Measurements from ENCODE around the gene DGKQ. TPM values are rescaled to one million over a fixed set of nuclear protein-coding genes. Genes with fewer than 3 reads are reported as not detected.

DGKQ gene
- total and polyA plus RNA-seq, 2 experiments from 2014 or later: 15.1 to 17.1 TPM

GRCh38 chr4:912548-913279 is 60.7 kb downstream of the DGKQ start:
- Histone ChIP-seq H3K9me3 (ENCODE audit: low read depth) (no peaks in the 10 kb centered on the region), H3K27me3 (no peaks in the 10 kb centered on the region), H3K27ac (no peak overlapping the region), H3K4me3 (no peak overlapping the region), H3K36me3 (no peaks in the 10 kb centered on the region), H3K4me1 (ENCODE audit: low read depth) (no peaks in the 10 kb centered on the region)
- TF ChIP-seq, protein P1, sequence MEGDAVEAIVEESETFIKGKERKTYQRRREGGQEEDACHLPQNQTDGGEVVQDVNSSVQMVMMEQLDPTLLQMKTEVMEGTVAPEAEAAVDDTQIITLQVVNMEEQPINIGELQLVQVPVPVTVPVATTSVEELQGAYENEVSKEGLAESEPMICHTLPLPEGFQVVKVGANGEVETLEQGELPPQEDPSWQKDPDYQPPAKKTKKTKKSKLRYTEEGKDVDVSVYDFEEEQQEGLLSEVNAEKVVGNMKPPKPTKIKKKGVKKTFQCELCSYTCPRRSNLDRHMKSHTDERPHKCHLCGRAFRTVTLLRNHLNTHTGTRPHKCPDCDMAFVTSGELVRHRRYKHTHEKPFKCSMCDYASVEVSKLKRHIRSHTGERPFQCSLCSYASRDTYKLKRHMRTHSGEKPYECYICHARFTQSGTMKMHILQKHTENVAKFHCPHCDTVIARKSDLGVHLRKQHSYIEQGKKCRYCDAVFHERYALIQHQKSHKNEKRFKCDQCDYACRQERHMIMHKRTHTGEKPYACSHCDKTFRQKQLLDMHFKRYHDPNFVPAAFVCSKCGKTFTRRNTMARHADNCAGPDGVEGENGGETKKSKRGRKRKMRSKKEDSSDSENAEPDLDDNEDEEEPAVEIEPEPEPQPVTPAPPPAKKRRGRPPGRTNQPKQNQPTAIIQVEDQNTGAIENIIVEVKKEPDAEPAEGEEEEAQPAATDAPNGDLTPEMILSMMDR (IDR thresholded peaks at IDR 0.05; ENCODE audit: low read depth, low read length): no peak
- DNase-seq (ENCODE audit: low read depth in 1 of 2, low spot score in 1 of 2): no peak

- TF ChIP-seq, protein P1 (IDR thresholded peaks at IDR 0.05; ENCODE audit: low read depth, low read length): no peak
- H3K4me1 ChIP-seq (ENCODE audit: low read depth): no peaks in the 10 kb centered on the region
- DNase-seq (ENCODE audit: low read depth in 1 of 2, low spot score in 1 of 2): no peak
- H3K27ac ChIP-seq: no peak overlapping the region
- no peaks in the 10 kb centered on the region for H3K27me3 ChIP-seq
- H3K36me3 ChIP-seq: no peaks in the 10 kb centered on the region
- no peak overlapping the region for H3K4me3 ChIP-seq
- H3K9me3 ChIP-seq (ENCODE audit: low read depth): no peaks in the 10 kb centered on the region
These were observed 61.4 kb downstream of the DGKQ start for GRCh38 chr4:911871-912490.

DNA sequence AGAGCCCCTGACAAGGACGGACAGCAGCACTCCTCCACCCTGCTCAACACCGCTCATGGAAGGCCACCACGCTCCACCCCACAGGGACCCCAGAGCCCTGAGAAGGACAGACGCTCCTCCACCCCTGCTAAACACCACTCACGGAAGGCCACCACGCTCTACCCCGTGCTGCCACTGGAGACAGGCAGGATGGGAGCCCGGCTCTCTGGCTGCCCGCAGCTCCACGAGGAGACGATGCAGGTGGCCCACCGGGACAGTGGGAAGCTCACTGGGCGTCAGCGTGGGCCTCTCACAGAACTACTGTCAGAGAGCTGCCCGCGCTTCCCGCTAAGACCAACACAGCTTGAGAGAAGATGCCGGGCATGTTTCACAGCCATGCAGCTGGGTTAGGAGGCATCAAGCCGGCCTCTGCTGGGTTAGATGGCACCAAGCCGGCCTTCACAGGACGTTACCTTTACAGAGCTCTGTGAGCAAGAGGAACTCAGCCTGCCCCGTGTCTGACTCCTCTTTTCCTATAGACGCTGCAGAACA is 62.1 kb downstream of the DGKQ start:
- no peak for DNase-seq (ENCODE audit: low read depth in 1 of 2, low spot score in 1 of 2)
- Histone ChIP-seq H3K27ac (no peak overlapping the region), H3K4me1 (ENCODE audit: low read depth) (no peaks in the 10 kb centered on the region), H3K27me3 (no peaks in the 10 kb centered on the region), H3K4me3 (no peak overlapping the region), H3K9me3 (ENCODE audit: low read depth) (no peaks in the 10 kb centered on the region), H3K36me3 (no peaks in the 10 kb centered on the region)
- TF ChIP-seq, protein P1 (IDR thresholded peaks at IDR 0.05; ENCODE audit: low read depth, low read length): no peak

DNA sequence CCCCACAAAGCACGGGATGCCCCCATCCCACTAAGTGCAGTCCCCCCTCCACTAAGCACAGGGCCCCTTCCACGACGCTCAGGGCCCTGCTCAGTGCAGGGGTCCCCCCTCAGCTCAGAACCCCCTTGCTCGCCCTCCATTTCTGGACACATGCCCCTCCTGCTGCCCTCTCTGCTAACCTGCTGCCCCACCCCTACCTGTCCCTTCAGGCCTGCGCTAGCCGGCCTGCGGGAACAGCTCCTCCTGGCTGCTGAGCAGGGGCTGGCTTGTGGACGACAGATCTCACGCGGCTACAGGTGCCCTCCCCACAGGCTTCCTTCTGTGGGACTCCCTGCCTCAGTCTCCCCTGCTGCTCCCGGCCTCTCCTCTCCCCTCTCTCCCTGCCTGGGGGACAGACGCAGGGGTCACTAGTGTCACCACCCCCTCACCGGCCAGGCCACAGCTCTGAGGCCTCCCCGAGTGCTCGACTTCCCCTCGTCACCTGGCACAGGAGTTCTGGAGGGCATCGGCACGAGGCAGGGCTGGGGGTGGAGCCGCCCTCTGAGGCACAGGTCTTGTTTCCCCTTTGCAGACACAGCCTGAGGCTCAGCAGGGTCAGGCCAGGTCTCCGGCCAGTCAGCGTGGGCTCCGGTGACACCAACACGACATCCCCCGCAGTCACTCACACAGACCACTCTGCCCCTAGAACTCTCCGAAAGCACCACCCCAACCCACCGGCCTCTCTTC is 62.8 kb downstream of the DGKQ start:
- no peak overlapping the region for H3K4me3 ChIP-seq
- no peaks in the 10 kb centered on the region for H3K4me1 ChIP-seq (ENCODE audit: low read depth)
- no peaks in the 10 kb centered on the region for H3K27me3 ChIP-seq
- H3K27ac ChIP-seq: no peak overlapping the region
- DNase-seq (ENCODE audit: low read depth in 1 of 2, low spot score in 1 of 2): no peak
- H3K9me3 ChIP-seq (ENCODE audit: low read depth): no peaks in the 10 kb centered on the region
- TF ChIP-seq, protein P1 (IDR thresholded peaks at IDR 0.05; ENCODE audit: low read depth, low read length): no peak
- no peaks in the 10 kb centered on the region for H3K36me3 ChIP-seq

DNA sequence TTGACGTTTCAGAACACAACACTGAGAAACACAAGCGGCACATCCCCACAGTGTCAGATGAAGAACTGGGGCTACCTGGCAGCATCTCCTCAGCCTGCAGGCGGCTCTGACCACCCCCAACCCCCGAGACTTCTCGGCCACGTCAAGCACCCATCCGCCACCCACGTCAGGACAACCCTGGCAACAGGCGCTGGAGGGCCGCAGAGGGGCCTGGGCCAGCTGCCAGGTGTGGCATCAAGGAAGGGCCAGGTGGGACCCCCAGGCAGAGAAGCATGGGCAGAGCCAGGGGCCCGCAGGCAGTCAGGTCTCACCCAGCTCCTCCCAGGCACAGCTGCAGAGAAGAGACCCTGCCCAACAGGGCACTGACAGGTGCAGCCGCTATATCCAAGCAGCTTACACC is 63.5 kb downstream of the DGKQ start:
- Histone ChIP-seq H3K27me3 (no peaks in the 10 kb centered on the region), H3K36me3 (no peaks in the 10 kb centered on the region), H3K9me3 (ENCODE audit: low read depth) (no peaks in the 10 kb centered on the region), H3K27ac (no peak overlapping the region), H3K4me3 (no peak overlapping the region), H3K4me1 (ENCODE audit: low read depth) (no peaks in the 10 kb centered on the region)
- TF ChIP-seq, protein P1 (IDR thresholded peaks at IDR 0.05; ENCODE audit: low read depth, low read length): no peak
- no peak for DNase-seq (ENCODE audit: low read depth in 1 of 2, low spot score in 1 of 2)

Measured in cardiac muscle cell (in vitro differentiated cells and primary cell).